Amygdala (tissue), 56 donors: Measurements from ENCODE around the gene EHHADH.
"Not testable (repeated sequence)": the region's sequence is repeated elsewhere in the genome, so short reads cannot be mapped to it uniquely, and the experiment has no call there.

ENCODE experiments used
- DNase-seq, 56 donors: peaks; one replicate each; lab custom pipeline; 2025; lab: John Stamatoyannopoulos, UW

EHHADH gene

GRCh38 chr3:185253645-185254410 lies at the start of gene EHHADH:
Gene EHHADH, minus strand, starts transcription at chr3:185254049. Its CDS starts 27 bp downstream, at chr3:185254022.
- peak in 35 of 56 donors; percentile 1 to 55 (median 19) for DNase-seq

GRCh38 chr3:185299918-185300426 lies 46.1 kb upstream of the EHHADH start:
- not testable (repeated sequence) for DNase-seq

DNA sequence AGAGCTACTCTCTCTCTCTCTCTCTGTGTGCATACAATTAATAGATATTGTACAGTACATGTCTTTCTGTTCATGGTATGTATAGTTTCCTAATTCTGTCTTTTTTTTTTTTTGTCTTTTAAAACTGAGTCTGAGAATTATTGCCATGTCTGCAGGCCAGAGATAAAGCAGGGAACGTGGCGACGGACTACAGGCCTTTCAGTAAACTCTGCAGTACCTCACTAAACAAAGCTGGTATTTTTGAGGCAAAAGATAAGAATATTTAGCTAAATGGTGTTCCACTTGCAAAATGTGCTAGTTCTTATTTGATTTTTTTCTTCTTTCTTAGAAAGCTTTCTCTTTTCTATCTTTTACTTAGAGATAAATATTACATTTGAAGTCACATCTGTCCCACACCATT lies 44.0 kb upstream of the EHHADH start:
- no peak for DNase-seq

DNA sequence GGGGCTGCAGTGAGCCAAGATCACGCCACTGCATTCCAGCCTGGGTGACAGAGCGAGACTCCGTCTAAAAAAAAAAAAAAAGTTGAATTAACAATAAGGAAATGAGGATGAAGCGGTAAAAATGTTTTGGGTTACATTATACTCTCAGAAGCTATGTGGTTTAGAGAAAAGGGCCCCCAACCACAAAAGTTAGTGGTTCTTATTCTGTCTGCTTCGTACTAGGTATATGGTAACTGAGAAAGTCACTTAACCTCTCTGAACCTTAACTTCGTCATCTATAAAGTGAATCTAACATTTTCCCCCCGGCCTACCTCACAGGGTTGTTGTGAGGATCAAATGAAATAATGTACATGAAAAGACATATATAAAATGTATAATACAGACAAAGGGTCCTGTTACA lies 38.4 kb upstream of the EHHADH start:
- DNase-seq: no peak

- no peak for DNase-seq
Observed at GRCh38 chr3:185290266-185290665, 36.4 kb upstream of the EHHADH start.

- no peak for DNase-seq
Observed at GRCh38 chr3:185283374-185283935, 29.6 kb upstream of the EHHADH start.

DNA sequence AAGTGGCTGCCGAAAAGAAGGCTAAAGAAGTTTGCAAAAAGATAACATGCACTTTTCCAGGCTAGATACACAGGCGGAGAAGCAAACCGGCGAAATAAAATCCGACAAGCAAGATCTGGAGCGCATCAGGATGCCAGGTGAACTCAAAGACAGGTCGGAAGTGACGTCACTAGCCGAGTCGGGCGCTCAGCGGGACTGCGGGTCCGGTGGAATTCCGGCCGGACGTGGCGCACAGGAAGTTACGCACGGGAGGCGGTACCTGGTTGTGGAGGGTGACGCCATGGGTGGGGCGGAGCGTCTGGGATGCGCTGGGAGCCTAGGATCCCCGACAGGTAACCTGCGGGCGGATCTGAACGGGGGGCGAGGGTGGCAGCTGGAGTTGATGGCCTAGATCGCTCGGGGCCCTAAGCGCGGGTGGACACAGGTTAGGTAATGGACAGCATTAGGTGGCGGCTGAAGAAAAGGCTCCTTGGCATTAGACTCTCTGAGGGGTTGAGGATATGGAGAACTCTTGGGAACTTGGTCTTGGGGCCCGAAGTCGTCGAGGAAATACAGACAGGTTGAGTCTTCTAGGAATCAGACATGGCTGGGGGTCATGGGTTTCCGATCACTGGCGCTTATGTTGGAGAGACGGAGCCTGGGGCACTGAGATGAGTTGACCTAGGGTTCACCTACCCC lies 29.0 kb upstream of the EHHADH start:
- DNase-seq: peak; percentile 56 to 97 (median 90)

- no peak for DNase-seq
Observed at GRCh38 chr3:185280572-185281365, 26.9 kb upstream of the EHHADH start.

DNA sequence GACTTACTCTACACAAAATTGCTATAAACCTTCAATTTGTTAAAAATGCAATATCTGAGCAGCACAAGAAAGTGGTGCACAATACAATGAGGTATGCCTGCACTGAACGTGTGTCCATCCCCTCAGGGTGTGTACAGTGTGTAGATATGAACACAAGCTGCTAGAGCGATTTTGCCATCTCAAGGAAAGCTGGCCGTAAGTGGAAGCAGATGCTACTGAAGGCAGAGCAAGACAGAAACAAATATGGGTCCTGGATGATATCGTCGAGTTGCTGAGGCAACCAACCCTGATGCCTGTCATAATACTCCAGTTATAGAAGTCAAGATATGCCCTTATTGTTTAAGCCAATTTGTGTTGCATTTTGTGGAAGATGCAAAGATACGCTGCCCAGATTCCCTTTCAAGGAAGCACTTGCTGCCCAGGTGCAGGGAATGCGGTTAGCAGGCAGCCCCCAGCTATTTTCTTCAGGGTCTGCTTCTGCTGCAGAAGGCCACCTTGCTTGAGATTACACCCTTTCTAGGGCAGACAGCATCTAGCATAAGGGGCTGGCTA lies 25.8 kb upstream of the EHHADH start:
- no peak for DNase-seq

GRCh38 chr3:185276415-185276814 lies 22.6 kb upstream of the EHHADH start:
- DNase-seq: no peak

DNA sequence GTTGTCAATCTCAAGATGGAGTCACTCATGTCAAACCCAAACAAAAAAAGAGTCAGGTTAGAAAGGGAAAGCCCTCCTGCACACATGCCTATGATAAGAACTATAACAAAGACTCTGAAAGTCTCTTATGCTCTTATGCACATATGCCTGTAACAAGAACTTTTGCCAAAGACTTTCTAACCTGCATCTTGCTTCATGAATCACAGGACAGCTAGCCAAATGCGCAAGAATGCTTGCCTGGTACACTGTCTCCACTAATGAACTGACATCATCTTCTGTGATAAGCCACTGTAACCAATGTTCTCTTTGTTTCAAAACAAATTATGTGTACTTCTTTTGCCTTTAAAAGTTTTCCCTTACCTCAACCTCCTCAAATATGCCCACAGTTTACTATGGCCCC lies 18.2 kb upstream of the EHHADH start:
- DNase-seq: no peak

DNA sequence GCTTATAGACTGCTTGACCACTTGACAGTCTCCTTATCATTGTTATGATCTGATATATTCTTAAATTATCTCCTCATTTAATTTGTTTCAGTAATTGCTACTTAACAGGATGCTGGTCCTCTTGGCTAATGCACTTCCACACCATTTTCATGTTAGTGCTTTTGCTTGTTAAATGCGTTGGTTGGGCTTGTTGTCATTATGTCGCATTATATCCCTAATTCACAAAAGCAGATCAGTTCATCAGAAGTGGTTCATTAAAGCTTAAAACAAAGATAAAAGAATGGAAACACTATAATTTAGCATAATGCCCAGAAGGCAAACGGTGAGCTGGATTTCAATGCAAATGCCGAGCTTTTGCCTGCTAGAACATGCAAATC lies 17.1 kb upstream of the EHHADH start:
- no peak for DNase-seq

- DNase-seq: peak in 2 of 56 donors; percentile 2 to 3
Observed at GRCh38 chr3:185270262-185270955, 16.6 kb upstream of the EHHADH start.

GRCh38 chr3:185268194-185268962 lies 14.5 kb upstream of the EHHADH start:
- no peak for DNase-seq

DNA sequence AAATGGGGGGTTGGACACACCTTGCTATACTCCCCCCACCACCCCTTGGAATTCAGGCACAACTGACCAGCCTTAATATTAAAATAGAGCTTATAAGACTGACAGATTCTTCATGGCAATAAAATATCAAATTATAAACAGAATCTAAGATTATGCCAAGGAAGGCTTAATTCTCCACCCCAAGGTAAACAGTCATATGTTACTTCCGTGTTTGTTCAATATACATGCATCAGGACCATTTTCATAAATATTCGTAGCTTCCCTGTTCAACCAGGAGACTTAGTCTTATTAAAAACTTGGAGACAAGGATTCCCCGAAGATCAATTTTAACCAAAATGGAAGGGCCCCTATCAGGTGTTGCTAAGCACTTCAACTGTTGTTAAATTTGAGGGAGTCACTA lies 13.3 kb upstream of the EHHADH start:
- no peak for DNase-seq

GRCh38 chr3:185264849-185265553 lies 11.2 kb upstream of the EHHADH start:
- no peak for DNase-seq

GRCh38 chr3:185263423-185263822 lies 9.6 kb upstream of the EHHADH start:
- no peak for DNase-seq

- DNase-seq: no peak
Observed at GRCh38 chr3:185257334-185257733, 3.5 kb upstream of the EHHADH start.
